ENCODE data around the gene COL23A1.

The COL23A1 gene

GRCh38 chr5:178532666-178533065, 57.5 kb downstream of the COL23A1 start:
- DNase-seq (ENCODE audit: low read depth in 2 of 2), result no peak

DNA sequence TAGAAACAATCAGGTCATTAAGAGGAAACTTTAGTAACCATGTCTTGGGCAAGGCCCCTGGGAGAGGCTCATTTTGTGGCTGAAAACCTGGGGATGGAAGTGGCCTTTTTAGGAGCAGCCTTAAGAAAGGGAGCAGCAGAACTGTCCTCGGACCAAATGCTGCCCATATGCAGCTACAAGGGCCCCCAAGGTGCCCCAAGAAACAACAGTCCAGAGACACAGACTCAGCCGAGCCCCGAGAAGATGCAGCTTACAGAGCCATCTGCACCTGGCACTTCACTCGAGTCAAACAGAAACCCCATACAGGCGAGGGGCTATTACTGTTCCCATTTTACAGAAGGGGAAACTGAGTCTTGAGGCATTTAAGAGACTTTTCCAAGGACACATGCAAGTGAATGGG, 58.0 kb downstream of the COL23A1 start:
- DNase-seq (ENCODE audit: low read depth in 2 of 2), result no peak

- DNase-seq (ENCODE audit: low read depth in 2 of 2), result no peak
Observed at GRCh38 chr5:178531786-178532185, 58.4 kb downstream of the COL23A1 start.

DNA sequence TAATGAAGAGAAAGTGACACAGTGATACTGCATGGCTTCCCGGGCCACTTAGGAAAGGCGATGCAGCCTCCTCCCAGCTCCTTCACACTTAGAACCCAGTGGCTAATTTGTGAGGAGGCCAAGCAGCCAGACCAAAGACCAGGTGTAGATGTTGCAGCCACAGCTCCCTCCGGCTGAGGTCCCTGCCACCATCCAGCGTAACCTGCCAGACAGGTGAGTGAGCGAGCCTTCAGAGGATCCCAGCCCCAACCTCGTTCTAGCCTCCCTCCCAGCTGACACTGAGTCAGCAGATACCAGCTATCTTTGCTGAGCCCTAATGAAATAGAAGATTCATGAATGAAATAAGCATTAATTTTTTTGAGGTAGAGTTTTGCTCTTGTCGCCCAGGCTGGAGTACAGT, 59.7 kb downstream of the COL23A1 start:
- no peak for DNase-seq (ENCODE audit: low read depth in 2 of 2)

DNA sequence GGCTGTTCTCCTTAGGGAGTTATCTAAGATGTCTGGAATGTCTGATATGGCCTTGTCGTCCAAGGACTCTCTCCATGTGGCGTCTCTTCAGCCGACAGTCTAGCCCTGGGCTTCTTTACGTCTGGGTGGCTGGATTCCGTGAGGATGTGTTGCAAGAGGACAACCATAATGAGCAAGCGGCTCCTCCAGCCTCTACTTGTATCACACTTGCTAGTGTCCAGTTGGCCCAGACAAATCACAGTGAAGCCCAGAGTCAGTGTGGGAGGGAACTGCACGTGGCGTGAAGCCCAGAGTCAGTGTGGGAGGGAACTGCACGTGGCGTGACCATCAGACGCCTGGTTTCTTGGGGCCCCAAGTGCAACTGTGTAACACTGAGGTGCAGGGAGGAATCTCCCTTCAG, 61.1 kb downstream of the COL23A1 start:
- DNase-seq (ENCODE audit: low read depth in 2 of 2), result no peak

DNA sequence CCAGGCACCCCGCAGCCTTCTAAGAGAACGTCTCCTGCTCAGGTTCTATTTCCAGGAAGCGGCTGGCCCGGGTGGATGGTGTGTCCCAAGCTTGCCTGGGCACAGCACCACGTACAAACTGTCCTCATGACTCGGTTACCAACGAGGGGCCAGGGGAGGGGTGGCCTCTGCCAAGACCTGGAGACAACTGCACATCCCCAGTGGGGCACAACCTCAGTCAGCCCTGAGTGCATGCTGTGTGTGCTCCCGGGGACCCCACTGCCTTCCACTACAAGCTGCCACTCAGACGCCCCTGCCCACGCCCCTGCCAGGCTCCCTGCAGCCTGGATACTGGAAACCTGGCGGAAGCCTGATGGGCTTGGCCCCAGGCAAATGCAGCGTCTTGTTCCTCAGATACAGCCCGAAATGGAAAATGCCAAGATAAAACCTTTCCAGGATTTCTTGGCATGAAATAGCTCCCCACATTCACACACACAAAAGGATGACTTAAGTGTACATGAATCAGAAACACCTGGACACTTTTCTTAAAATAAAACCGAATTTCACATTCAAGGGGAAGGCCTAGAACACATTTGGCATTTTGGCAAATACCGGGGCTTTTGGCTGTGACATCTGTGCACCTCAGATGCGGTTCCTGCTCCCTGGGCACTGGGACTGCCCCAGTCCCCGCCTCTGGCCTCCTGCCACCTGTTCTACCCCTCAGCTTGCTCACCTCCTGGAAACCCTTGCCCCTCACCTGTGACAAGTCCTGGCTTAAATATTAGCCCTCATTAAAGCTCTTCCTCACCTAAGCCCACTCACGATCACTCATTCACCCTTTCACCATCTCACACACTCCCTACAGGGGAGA, 62.5 kb downstream of the COL23A1 start:
- no peak for DNase-seq (ENCODE audit: low read depth in 2 of 2)

DNA sequence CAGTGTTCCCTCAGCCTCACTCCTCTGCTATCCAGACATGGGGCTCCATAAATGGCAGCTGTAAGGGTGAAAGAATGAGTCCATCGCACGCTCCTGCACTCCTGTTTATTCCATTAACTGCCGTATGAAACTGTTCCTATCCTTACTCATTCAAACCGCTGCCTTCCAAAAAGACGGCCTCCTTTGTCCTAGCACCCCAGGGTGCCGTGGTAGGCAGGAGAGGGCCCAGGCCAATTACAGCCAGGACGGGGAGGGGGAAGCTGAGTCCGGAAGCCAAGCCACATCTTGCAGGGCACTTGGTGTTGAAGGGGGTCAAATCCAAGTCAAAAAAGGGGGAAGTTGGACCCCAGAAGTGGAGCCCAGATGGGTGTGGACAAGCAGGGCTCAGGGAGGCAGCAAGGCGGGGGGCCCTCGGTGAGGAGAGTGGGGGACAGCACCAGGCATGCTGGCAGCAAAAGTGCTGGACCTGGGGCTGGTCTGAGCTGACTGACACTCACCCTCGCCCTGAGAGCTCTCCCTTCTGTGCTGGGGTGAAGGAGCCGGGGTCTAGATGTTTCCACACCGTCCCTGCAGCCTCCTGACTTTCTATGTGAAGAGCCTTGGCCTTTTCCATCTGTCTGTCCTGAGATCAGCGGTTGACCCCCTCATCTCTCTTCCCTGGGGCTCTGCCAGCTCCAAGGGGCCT, 63.3 kb downstream of the COL23A1 start:
- DNase-seq (ENCODE audit: low read depth in 2 of 2), result no peak

DNA sequence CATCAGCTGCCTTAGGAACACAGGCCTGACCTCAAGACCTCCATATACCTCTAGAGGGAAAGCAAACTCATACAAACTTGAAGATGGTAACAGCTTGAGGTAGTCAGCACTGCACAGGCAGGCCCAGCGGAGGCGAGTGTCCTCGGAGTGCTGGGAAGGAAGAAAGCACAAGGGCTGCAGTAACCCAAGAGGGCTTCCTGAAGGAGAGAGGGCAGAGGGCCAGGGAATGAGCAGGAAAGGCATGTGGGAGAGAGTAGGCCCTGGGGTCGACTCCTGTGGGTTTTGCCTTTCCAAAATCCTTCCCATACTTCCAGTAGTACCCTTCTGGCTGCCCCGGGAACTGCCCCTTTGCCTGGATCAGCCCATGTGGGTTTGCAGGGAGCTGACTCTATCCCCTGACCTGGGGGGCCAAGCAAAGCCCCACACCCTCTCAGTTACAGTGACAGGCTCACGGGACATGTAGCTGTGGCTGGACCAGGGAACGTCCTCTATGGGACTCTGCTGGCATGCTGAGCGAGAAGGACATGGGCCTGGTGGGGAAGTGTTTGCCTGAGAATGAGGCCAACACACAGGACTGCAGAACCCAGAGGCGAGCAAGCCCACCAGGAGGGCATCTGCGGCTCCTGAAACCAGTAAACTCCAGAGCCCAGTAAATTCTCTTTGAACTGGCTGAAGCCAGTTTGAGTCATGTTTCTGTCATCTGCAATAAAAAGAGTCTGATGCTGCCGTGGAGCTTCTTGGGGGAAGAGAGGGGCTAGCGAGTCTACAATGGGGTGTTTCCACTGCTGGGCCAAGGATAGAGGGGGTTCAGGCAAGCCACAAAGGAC, 64.1 kb downstream of the COL23A1 start:
- no peak for DNase-seq (ENCODE audit: low read depth in 2 of 2)

GRCh38 chr5:178524093-178524882, 65.9 kb downstream of the COL23A1 start:
- DNase-seq (ENCODE audit: low read depth in 2 of 2), result no peak

DNA sequence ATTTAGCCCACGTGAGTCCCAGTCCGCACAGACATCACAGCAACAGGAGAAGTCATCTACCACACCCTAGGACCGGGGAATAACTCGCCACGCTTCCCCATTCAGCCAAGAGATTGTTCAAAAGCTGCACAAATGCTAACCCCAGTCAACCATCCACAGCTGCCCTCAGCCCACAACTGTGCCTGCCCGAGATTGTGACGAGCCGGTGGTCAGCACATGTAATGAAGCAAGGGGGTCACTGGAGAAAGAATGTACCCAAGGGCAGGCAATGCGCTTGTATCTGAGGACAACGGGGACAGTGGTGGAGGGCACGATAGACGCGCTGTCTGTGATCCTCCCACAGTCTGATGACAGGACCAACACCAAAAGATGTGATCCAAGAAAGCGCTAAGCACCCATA, 67.8 kb downstream of the COL23A1 start:
- no peak for DNase-seq (ENCODE audit: low read depth in 2 of 2)

DNA sequence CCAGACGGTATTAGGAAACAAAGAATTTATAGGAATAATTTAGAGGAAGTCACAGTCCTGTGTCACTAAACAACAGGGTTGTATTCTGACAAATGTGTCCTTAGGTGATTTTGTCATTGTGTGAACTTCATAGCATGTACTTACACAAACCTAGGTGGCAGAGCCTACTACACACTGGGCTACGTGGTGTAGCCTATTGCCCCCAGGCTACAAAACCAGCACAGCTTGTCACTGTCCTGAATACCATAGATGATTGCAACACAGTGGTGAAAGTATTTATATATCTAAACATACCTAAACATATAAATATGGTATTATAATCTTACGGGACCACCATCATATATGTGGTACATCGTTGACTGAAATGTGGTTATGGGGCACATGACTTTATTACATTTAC, 69.3 kb downstream of the COL23A1 start:
- no peak for DNase-seq (ENCODE audit: low read depth in 2 of 2)

- DNase-seq (ENCODE audit: low read depth in 2 of 2), result no peak
Observed at GRCh38 chr5:178519804-178520203, 70.4 kb downstream of the COL23A1 start.

DNA sequence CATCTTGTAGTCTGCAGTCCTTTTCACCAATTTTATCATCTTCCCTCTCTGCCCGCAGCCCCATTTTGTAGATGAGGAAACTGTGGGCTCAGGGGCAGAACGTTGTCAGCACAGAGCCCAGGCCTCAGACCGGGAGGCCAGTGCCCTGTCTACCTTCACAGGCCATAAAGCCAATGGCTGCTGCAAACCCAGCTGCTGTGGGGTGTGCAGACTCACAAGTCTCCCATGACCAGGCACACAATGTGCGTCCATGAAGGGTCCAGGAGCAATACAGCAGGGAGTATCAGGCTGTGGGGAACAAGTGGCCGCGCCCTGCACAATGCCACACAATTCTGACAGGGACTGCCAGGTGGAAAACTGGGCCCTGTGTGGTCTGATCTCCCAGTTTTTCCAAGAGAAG, 71.0 kb downstream of the COL23A1 start:
- DNase-seq (ENCODE audit: low read depth in 2 of 2), result no peak

- DNase-seq (ENCODE audit: low read depth in 2 of 2), result no peak
Observed at GRCh38 chr5:178516504-178517235, 73.5 kb downstream of the COL23A1 start.

DNA sequence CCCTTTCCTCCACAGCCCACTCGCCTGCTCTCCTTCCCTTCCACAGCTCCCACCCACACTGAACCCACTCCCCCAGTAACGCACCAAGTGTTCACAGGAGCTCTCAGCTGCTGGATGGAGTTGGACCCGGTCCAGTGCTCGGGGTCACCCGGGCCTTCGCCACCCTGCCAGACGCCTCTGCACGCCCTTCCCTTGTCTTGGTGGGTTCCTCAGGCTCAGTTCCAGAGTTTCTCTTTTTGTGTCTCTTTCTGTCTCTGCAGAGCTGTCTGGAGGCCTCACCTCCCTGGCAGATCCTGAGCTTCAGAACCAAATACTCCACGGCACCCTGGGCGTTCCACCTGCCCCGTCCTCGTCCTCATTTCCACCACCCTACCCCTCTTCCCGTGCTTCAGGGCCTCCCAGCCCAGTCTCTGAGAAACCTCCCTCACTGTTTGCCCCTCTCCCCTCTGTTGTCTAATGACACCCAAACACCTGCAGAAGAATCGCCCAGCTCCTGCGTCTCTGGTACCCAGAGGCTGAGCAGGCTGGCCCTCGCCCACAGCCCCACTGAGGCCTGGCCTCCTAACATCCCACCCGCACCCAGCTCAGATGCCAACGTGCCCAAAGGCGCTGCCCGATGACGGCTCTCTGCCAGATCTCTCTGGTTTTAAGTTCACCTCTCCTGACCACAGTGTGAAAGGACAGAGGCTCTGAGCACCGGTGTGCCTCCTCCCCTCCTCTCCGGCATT, 74.3 kb downstream of the COL23A1 start:
- no peak for DNase-seq (ENCODE audit: low read depth in 2 of 2)

DNA sequence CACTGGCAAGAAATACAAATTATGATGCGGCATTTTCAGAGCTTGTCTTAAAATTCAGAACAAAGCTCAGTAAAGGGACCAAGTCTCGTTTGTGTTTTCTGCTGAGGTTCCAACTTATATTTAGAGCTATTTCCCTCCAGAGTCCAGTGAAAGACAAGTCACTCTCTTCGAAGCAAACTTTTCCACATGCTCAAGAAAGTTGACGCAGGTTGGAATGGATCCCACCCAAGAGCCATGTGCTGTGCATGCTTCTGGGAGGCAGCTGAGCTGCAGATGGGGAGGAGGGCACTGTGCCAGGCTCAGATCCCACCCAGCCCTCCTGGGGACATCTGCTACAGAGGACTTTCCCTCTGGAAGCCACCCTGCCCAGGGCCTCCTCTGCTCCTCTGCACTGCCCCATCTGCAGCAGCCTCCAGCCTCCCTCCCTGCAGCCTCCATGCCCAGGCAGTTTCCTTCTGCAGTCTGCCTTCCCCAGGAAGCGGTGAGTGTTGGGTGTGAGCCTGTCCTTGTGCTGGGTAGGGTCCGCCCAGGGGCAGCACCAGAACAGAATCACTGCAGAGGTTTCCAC, 75.3 kb downstream of the COL23A1 start:
- no peak for DNase-seq (ENCODE audit: low read depth in 2 of 2)

GRCh38 chr5:178511172-178511571, 79.0 kb downstream of the COL23A1 start:
- DNase-seq (ENCODE audit: low read depth in 2 of 2), result no peak

- DNase-seq (ENCODE audit: low read depth in 2 of 2), result no peak
Observed at GRCh38 chr5:178509491-178510057, 80.6 kb downstream of the COL23A1 start.

- no peak for DNase-seq (ENCODE audit: low read depth in 2 of 2)
Observed at GRCh38 chr5:178507151-178507932, 82.9 kb downstream of the COL23A1 start.

Data from fibroblast of skin of left biceps (primary cell).